Fibroblast of lung (primary cell): ENCODE measurements around the gene LPP. TPM values are rescaled to one million over a fixed set of nuclear protein-coding genes. Genes with fewer than 3 reads are reported as not detected.

Experiments used
- DNase-seq, 2 donors: peaks; one replicate each; pipeline versions ENCODE4 v3.0.0 to v3.0.0-alpha.2; 2010; ENCODE audit warnings: low read depth in 2 of 2
- H2AFZ ChIP-seq: 2 replicates; pipeline ENCODE4 v1.5.1; 2012; ENCODE audit warnings: low read length, control low read depth, inconsistent platforms
- H3K27ac ChIP-seq: 2 replicates; pipeline ENCODE4 v1.5.1; 2011; ENCODE audit warnings: low read length, control low read depth; ENCODE audit not compliant: insufficient read depth
- H3K27me3 ChIP-seq: 2 replicates; pipeline ENCODE4 v1.5.1; 2011; ENCODE audit warnings: mild to moderate bottlenecking, low read length; ENCODE audit not compliant: control insufficient read depth, insufficient read depth
- H3K36me3 ChIP-seq: 2 replicates; pipeline ENCODE4 v1.5.1; 2011; ENCODE audit warnings: low read length; ENCODE audit not compliant: control insufficient read depth, insufficient read depth
- H3K4me1 ChIP-seq: 2 replicates; pipeline ENCODE4 v1.5.1; 2011; ENCODE audit warnings: low read length; ENCODE audit not compliant: control insufficient read depth, insufficient read depth; ENCODE audit errors: extremely low read depth
- H3K4me2 ChIP-seq: 2 replicates; pipeline ENCODE4 v1.5.1; 2011; ENCODE audit warnings: low read length, control low read depth; ENCODE audit not compliant: insufficient read depth; ENCODE audit errors: extremely low read depth
- H3K4me3 ChIP-seq, 4 experiments: fragments of 200-600 bp in 1 of 4; sonication (generic) in 1 of 4; replicated peaks in 1 of 4; 2 replicates each; pipeline ENCODE4 v1.5.1; 2011 to 2016; ENCODE audit warnings: low read length in 4 of 4, low read depth in 3 of 4, mild to moderate bottlenecking in 3 of 4, control low read depth in 2 of 4, inconsistent platforms in 1 of 4, mixed read lengths in 1 of 4; ENCODE audit not compliant: insufficient read depth in 1 of 4; ENCODE audit errors: control extremely low read depth in 1 of 4
- H3K79me2 ChIP-seq: 2 replicates; pipeline ENCODE4 v1.5.1; 2012; ENCODE audit warnings: mild to moderate bottlenecking, low read length, inconsistent platforms; ENCODE audit not compliant: control insufficient read depth, insufficient read depth
- H3K9ac ChIP-seq: 2 replicates; pipeline ENCODE4 v1.5.1; 2011; ENCODE audit warnings: mild to moderate bottlenecking, low read length, control low read depth; ENCODE audit not compliant: insufficient read depth
- H3K9me3 ChIP-seq: 2 replicates; pipeline ENCODE4 v1.5.1; 2012; ENCODE audit warnings: low read depth, low read length; ENCODE audit not compliant: control insufficient read depth, insufficient read depth
- H4K20me1 ChIP-seq: 2 replicates; pipeline ENCODE4 v1.5.1; 2011; ENCODE audit warnings: low read length; ENCODE audit not compliant: control insufficient read depth, insufficient read depth; ENCODE audit errors: extremely low read depth
- CTCF ChIP-seq, 2 donors: IDR thresholded peaks in 1 of 2; conservative IDR thresholded peaks in 1 of 2; 1 replicate in 1 of 2; 2 replicates in 1 of 2; pipeline ENCODE4 v1.5.1; 2011 to 2012; ENCODE audit warnings: low read length in 2 of 2, control low read depth in 1 of 2, inconsistent platforms in 1 of 2, low read depth in 1 of 2, mild to moderate bottlenecking in 1 of 2
- EZH2 ChIP-seq: IDR thresholded peaks from 2 replicates; pipeline ENCODE4 v1.5.1; 2012; ENCODE audit warnings: low read length, control low read depth, mild to moderate bottlenecking; ENCODE audit errors: missing control alignments
- polyA plus RNA-seq, 2 donors: library from polyadenylated mRNA; depleted of rRNA in 1 of 2; stranded (reverse) in 1 of 2; unstranded in 1 of 2; fragments of >200 nt; gene quantifications; 2 replicates each; pipeline ENCODE4 v1.2.1, GENCODE V29; 2011 to 2012; ENCODE audit warnings: missing spikeins in 1 of 2
- total RNA-seq: library from RNA; depleted of rRNA; stranded (reverse); fragments of >200 nt; gene quantifications from 2 replicates; pipeline ENCODE4 v1.2.1, GENCODE V29; 2014

LPP gene
- total and polyA plus RNA-seq, 2 donors (not counting 1 experiment from before 2014, with no cell fraction given) = 69.0 to 124 TPM

GRCh38 chr3:188513662-188514328, 359.8 kb downstream of the LPP start:
- H3K9me3 ChIP-seq = no peaks in the 10 kb centered on the region
- DNase-seq = no peak
- no peak overlapping the region for H3K27ac ChIP-seq
- H3K4me1 ChIP-seq = peaks cover 4% of the 10 kb centered on the region
- no peak overlapping the region for H3K4me3 ChIP-seq
- peaks cover 12% of the 10 kb centered on the region for H3K79me2 ChIP-seq
- H3K9ac ChIP-seq = no peak overlapping the region
- H3K4me2 ChIP-seq = no peak overlapping the region
- no peaks in the 10 kb centered on the region for H4K20me1 ChIP-seq
- TF ChIP-seq EZH2 (no peak), CTCF (conservative IDR thresholded peaks at IDR 0.05 in 1 of 2, IDR thresholded peaks at IDR 0.05 in 1 of 2; ENCODE audit: low read depth in 1 of 2, low read length in 2 of 2) (no peak)
- no peaks in the 10 kb centered on the region for H3K36me3 ChIP-seq
- no peaks in the 10 kb centered on the region for H3K27me3 ChIP-seq
- no peak overlapping the region for H2AFZ ChIP-seq

- Histone ChIP-seq H3K4me2 (no peak overlapping the region), H3K9me3 (no peaks in the 10 kb centered on the region), H3K4me1 (no peaks in the 10 kb centered on the region), H3K36me3 (no peaks in the 10 kb centered on the region), H3K4me3 (no peak overlapping the region), H3K27me3 (no peaks in the 10 kb centered on the region), H2AFZ (no peak overlapping the region), H3K27ac (no peak overlapping the region), H3K9ac (no peak overlapping the region), H4K20me1 (no peaks in the 10 kb centered on the region), H3K79me2 (peaks cover 9% of the 10 kb centered on the region)
- no peak for TF ChIP-seq CTCF (conservative IDR thresholded peaks at IDR 0.05 in 1 of 2, IDR thresholded peaks at IDR 0.05 in 1 of 2; ENCODE audit: low read depth in 1 of 2, low read length in 2 of 2)
- DNase-seq = no peak
Observed at GRCh38 chr3:188516515-188516914, 362.6 kb downstream of the LPP start.

- Histone ChIP-seq H3K9me3 (no peaks in the 10 kb centered on the region), H3K27me3 (no peaks in the 10 kb centered on the region), H3K36me3 (no peaks in the 10 kb centered on the region), H4K20me1 (no peaks in the 10 kb centered on the region), H3K4me1 (no peaks in the 10 kb centered on the region), H2AFZ (no peak overlapping the region), H3K27ac (no peak overlapping the region), H3K4me3 (no peak overlapping the region), H3K4me2 (no peak overlapping the region), H3K9ac (no peak overlapping the region), H3K79me2 (peaks cover 8% of the 10 kb centered on the region)
- TF ChIP-seq EZH2 = no peak
- TF ChIP-seq CTCF (conservative IDR thresholded peaks at IDR 0.05 in 1 of 2, IDR thresholded peaks at IDR 0.05 in 1 of 2; ENCODE audit: low read depth in 1 of 2, low read length in 2 of 2) = no peak
- no peak for DNase-seq
Observed at GRCh38 chr3:188518416-188518815, 364.5 kb downstream of the LPP start.
